A673 (cell line): ENCODE results near the gene TMPRSS7. TPM values are rescaled to one million over a fixed set of nuclear protein-coding genes. Genes with fewer than 3 reads are reported as not detected.

Experiments
- BruUV-seq: library from RNA; stranded (reverse); fragments of 400-500 nt; replicated peaks from 2 replicates; lab custom pipeline; 2021; lab: Mats Ljungman, UMichigan
- CTCF ChIA-PET: fragments of 300-600 bp; sonication (Branson Sonifier 250); formaldehyde crosslinking; loops from one replicate; lab custom pipeline; 2022; ENCODE audit warnings: antibody characterized with exemption; lab: Charles Lee
- POLR2A ChIA-PET: fragments of 300-600 bp; sonication (Branson Sonifier 250); formaldehyde crosslinking; loops from one replicate; lab custom pipeline; 2022; ENCODE audit warnings: antibody characterized with exemption; ENCODE audit not compliant: low non-redundant PET; lab: Charles Lee
- DNase-seq: peaks from one replicate; pipeline ENCODE4 v3.0.0-alpha.2; 2015; ENCODE audit warnings: low spot score
- H3K27ac ChIP-seq: fragments of 200-600 bp; sonication (generic); 2 replicates; pipeline ENCODE4 v1.5.1; 2016; ENCODE audit warnings: mixed run types, low read depth, mild to moderate bottlenecking, mixed read lengths, antibody characterized with exemption, low read length; ENCODE audit not compliant: poor library complexity, severe bottlenecking
- H3K27me3 ChIP-seq: fragments of 200-600 bp; sonication (generic); replicated peaks from 2 replicates; pipeline ENCODE4 v1.6.1; 2017; ENCODE audit warnings: mixed run types, low read depth, mild to moderate bottlenecking, mixed read lengths, antibody characterized with exemption, low read length; ENCODE audit not compliant: insufficient read depth, poor library complexity
- H3K36me3 ChIP-seq: fragments of 200-600 bp; sonication (generic); 2 replicates; pipeline ENCODE4 v1.6.1; 2016; ENCODE audit warnings: mixed run types, mild to moderate bottlenecking, mixed read lengths, antibody characterized with exemption, low read length; ENCODE audit not compliant: insufficient read depth, poor library complexity, severe bottlenecking
- H3K4me1 ChIP-seq: fragments of 200-600 bp; sonication (generic); 2 replicates; pipeline ENCODE4 v1.6.1; 2017; ENCODE audit warnings: mixed run types, mild to moderate bottlenecking, mixed read lengths, antibody characterized with exemption, low read length; ENCODE audit not compliant: insufficient read depth, poor library complexity, severe bottlenecking
- H3K4me3 ChIP-seq: fragments of 200-600 bp; sonication (generic); 2 replicates; pipeline ENCODE4 v1.5.1; 2016; ENCODE audit warnings: low read depth, mixed run types, mild to moderate bottlenecking, mixed read lengths, low read length; ENCODE audit not compliant: poor library complexity, severe bottlenecking
- H3K9me3 ChIP-seq: fragments of 200-600 bp; sonication (generic); 2 replicates; pipeline ENCODE4 v1.6.1; 2016; ENCODE audit warnings: mixed run types, low read depth, mild to moderate bottlenecking, mixed read lengths, antibody characterized with exemption, low read length; ENCODE audit not compliant: poor library complexity, severe bottlenecking
- EZH2 ChIP-seq: fragments of 200-600 bp; sonication (generic); IDR thresholded peaks from 2 replicates; pipeline ENCODE4 v1.6.1; 2017; ENCODE audit warnings: borderline replicate concordance, low read depth, mild to moderate bottlenecking, mixed read lengths, antibody characterized with exemption, low read length; ENCODE audit not compliant: poor library complexity, severe bottlenecking
- intact Hi-C: fragments of 100-400 bp; cut with micrococcal nuclease; formaldehyde crosslinking; loops from one replicate; pipeline ENCODE4 v1.10.0; 2022; ENCODE audit not compliant: unreplicated experiment
- total RNA-seq: library from RNA; stranded (reverse); gene quantifications from 2 replicates; pipeline ENCODE4 v1.2.3, GENCODE V29; 2021
- TF ChIP-seq, protein P1 (sequence below): fragments of 300-800, 200-600 bp; sonication (generic); conservative IDR thresholded peaks from 2 replicates; pipeline ENCODE4 v1.5.1; 2017; ENCODE audit warnings: low read depth, mild to moderate bottlenecking, antibody characterized with exemption, low read length, moderate library complexity, mixed read lengths

Gene TMPRSS7
- total RNA-seq, 1 experiment from 2014 or later: not detected

DNA sequence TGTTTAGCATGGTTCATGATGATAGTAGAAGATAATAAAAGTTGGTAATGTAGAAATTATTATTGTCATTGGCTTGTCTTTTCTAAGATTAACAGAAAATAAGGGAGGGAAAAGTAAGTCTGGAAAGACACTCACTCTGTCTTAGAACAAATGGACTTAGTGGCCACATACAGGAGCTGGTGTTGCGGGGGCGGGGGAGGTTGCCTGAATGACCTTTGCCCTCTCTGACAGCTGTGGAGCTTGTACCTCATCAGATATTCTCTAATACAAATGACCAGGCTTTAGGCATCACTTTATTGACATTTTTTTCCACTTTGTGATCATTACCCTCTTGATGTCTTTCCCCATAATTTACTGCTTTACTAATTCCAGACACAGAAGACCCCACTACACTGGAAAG lies 29.9 kb upstream of the TMPRSS7 start:
- ChIA-PET POLR2A (no interaction called here), CTCF (no interaction called here)
- Histone ChIP-seq H3K4me1 (peaks cover 18% of the 10 kb centered on the region), H3K4me3 (no peak overlapping the region), H3K36me3 (no peaks in the 10 kb centered on the region), H3K9me3 (no peaks in the 10 kb centered on the region), H3K27me3 (no peaks in the 10 kb centered on the region), H3K27ac (no peak overlapping the region)
- BruUV-seq: no TSS peak
- DNase-seq: no peak
- intact Hi-C loops: no loop called here
- TF ChIP-seq EZH2: no peak
- TF ChIP-seq, protein P1, sequence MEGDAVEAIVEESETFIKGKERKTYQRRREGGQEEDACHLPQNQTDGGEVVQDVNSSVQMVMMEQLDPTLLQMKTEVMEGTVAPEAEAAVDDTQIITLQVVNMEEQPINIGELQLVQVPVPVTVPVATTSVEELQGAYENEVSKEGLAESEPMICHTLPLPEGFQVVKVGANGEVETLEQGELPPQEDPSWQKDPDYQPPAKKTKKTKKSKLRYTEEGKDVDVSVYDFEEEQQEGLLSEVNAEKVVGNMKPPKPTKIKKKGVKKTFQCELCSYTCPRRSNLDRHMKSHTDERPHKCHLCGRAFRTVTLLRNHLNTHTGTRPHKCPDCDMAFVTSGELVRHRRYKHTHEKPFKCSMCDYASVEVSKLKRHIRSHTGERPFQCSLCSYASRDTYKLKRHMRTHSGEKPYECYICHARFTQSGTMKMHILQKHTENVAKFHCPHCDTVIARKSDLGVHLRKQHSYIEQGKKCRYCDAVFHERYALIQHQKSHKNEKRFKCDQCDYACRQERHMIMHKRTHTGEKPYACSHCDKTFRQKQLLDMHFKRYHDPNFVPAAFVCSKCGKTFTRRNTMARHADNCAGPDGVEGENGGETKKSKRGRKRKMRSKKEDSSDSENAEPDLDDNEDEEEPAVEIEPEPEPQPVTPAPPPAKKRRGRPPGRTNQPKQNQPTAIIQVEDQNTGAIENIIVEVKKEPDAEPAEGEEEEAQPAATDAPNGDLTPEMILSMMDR: no peak

DNA sequence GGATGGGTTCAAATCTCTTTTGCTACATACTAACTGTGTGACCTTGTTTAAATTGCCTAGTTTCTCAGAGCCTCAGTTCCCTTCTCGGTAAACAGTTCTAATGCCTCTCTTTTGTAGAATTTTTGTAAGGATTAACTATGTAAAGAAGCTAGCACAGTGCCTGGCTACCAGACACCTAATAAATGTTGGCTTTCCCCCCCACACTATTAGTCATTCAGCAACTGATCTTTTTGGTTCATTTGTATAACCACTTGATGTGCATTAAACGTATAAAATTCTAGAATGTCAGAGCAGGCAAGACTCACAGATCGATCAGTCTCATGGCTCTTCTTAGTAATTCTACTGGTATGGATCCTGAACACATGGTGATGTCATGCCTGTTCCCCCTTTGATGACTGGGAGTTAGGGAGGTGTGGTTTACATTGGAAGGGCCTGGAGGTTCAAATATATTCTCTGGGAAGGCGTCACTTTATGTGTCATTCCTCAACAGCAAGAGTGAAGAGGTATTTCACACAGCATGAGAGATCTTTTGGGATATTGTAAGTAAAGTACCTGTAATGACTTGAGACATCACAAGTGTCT lies 29.4 kb upstream of the TMPRSS7 start:
- Histone ChIP-seq H3K4me3 (no peak overlapping the region), H3K27ac (no peak overlapping the region), H3K27me3 (no peaks in the 10 kb centered on the region), H3K4me1 (peaks cover 21% of the 10 kb centered on the region), H3K9me3 (no peaks in the 10 kb centered on the region), H3K36me3 (no peaks in the 10 kb centered on the region)
- intact Hi-C loops: no loop called here
- CTCF ChIA-PET: no interaction called here
- BruUV-seq: no TSS peak
- no peak for DNase-seq
- POLR2A ChIA-PET: no interaction called here
- no peak for TF ChIP-seq EZH2
- TF ChIP-seq, protein P1: no peak

DNA sequence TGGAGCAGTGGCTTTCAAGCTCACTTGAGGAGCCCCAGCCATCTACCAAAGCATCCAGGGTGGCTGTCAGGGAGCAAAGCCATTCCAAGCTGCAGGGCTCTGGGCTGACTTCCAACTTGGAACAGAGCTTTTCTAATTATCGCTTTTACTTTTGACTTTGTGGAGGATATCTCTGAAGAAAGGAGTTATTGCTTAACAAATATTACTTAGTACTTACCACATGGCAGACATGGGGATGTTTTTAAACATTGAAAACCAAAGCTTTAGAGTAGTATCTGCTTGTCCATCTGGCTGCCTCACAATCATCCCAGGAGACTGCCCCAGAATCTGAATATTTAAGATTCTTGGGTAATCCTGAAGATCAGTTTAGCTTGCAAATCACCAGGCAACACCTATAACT lies 26.9 kb upstream of the TMPRSS7 start:
- intact Hi-C loops: no loop called here
- H3K27me3 ChIP-seq: no peaks in the 10 kb centered on the region
- H3K4me3 ChIP-seq: no peak overlapping the region
- peak; percentile 55 for DNase-seq
- CTCF ChIA-PET: interaction anchor here (0.9 to 1.0 kb wide), 2 partner anchors 19 to 292 kb away, joined by 3 read pairs; no protein-coding TSS in a partner anchor
- H3K4me1 ChIP-seq: peaks cover 31% of the 10 kb centered on the region
- POLR2A ChIA-PET: no interaction called here
- no peaks in the 10 kb centered on the region for H3K36me3 ChIP-seq
- TF ChIP-seq, protein P1: no peak
- no peak for TF ChIP-seq EZH2
- BruUV-seq: no TSS peak
- H3K27ac ChIP-seq: no peak overlapping the region
- H3K9me3 ChIP-seq: no peaks in the 10 kb centered on the region
